ENCODE results near the gene PKHD1.

The PKHD1 gene

DNA sequence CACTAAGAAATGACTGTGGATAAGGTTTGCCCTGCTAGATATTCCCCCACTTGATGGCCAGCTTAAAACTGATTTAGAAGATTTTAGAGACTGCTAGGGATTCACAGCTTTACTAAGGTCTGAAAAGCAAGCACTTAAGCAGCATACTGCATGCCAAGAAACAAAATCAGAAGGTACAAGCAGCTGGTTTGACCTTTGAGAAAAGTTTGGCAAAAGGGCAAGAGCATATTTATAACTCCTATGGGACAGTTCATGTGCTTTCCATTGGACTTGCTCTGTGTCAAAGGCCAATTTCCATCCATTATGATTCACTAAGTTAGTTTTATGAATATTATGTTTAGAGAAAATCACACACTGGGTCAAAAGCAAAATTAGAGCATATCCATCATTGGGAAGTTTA lies 402.8 kb downstream of the PKHD1 start:
- DNase-seq (ENCODE audit: low spot score), result no peak

DNA sequence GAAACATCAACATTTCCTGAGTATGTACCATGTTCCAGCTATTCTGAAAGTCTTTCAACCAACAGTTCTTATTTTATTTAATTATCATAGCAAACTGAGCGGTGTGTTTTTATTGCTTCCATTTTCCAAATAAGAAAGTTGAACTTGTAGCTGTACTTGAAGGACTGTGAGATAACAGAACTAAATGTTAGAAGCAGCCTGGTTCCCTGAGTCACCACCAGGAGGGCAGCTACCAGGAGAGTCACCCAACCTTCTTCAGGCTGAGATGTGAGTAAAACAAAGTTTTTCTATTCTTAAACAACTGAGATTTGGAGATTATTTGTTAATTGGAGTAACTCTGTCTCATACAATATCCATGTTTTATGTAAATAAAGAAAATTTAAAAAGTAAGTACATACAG lies 403.4 kb downstream of the PKHD1 start:
- no peak for DNase-seq (ENCODE audit: low spot score)

DNA sequence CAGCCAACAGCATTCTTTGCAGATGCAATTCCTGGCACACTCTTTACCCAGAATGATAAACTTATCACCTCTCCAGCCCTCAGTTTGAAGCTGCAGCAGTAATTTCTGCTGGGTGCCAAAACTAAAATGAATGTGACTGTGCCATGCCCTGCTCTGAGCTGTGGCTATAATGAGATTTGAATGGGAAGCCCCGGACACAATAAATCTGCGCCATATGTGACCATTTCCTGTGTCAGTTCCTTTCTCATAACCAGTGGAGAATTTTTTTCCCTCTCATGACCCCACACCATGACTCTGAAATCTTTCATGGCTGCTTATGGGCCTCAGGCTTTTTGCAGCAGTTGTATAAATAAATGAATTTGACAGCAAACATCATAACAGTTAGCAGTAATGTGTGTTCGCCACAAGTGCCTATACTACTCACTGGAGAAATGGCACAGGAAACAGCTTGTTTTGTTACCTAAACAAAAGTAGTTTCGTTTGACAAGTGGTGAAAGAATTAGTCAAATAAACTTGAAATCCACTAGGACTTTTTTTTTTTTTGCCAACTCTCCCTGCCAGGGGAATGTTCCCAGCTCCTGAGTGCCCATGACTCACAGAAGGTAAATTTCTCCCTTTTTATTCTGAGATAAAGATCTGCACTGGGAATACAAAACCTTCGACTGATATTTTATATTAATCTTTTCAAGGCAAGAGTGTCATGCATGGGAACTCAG lies 408.4 kb downstream of the PKHD1 start:
- no peak for DNase-seq (ENCODE audit: low spot score)

DNA sequence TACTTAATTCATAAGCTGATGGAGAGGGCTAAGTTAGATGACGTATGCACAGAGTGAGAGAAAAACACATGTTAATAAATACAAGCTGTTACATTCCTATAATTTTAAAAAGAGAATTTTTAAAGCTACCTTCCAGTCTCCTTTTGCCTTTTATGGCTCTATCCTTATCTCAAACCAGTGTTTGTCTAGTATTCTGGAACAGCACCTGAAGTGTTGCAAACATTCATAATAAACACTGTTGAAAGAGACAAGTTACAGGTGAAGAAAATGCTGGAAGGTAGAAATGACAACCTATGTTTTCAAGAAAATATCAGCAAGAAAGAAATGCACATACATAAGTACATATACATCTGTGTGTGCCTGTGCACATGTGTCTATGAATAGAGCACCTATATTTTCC lies 409.1 kb downstream of the PKHD1 start:
- DNase-seq (ENCODE audit: low spot score), result no peak

DNA sequence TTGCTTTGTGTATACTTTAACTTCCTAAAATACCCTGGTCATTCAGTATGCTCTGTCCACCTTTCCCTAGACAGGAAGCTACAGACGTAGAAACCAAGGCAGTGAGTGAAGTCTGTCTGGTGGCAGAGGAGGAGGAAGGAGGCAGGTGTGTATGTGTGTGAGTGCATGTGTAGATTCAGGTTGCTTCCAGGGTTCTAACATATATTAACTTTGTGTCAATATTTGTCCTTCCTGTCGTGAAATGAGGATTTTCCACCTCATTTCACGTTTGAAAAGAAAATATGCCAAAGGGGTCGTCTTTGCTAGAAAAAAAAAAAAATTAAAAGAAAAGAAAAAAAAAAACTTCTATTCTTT lies 411.5 kb downstream of the PKHD1 start:
- DNase-seq (ENCODE audit: low spot score), result no peak

DNA sequence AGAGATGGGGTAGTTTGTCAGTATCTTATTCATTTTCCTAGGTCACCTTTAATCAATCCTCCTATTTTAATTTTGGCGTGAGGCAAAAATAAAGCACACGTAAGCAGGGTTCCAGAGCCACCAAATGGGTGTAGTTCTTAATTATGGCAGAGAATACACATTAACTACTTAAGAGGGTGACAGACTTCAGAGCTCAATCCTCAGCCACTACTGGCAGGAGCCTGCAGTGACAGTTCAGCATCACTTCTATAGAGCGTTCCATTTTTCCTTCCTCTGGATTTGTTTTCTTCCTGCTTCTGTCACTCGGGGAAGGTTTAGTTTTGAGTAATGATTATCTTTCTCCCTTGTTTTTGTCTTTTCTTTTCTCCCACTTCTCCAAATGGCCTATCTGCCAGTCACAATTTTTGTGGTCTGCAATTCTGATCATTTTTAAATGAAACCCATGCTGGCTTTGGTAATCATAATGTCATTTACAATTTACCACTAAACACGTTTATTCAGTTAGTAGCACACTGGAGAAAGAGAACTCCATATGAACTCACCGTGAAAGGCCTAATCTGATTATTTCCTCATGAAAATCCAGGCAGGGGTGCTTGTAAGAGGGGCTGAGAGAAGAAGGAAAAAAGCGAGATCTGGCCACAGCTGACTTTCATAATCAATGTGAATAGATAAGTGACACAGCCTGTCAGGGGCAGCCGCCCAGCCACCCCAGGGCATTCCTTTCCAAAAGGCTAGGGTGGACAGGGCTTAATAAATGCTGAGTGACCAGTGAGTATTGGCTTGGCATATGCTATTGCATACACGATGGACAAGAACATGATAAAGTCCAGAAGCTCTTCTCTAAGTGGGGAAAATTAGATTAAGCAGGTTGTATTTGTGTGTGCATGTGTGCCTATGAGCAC lies 412.1 kb downstream of the PKHD1 start:
- DNase-seq (ENCODE audit: low spot score), result no peak

DNA sequence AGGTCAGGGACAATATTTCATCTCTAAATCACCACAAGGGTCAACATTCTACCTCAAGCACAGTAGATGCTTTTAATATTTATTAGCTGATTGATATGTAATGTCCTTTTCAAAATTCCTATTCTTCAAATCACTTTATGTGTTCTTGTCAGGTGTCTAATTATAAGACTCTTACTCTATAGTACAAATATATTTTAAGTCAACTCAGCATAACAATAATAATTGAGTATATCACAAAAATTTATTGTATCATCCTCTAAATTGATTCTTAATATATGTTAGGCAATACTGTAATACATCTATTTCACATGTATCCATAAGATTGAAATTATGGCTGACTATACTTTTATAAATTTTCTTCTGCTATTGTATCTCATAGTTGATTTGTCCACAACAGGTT lies 423.9 kb downstream of the PKHD1 start:
- DNase-seq (ENCODE audit: low spot score), result no peak

DNA sequence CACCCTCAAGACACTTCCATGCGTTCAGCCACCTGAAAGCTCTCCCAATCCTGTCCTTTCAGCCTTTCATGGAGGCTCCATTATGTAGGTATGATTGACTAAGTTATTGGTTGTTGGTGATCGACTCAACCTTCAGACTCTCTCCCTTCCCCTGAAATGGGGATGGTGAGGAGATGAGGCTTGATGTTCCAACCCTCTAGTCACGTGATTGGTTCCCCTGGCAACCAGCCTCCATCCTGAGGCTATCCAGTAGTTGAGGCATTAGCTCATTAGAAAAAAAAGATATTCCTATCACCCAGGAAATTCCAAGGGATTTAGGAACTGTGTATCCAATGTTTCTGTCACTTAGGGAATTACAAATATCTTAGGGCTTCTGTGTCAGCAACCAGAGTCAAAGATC lies 426.6 kb downstream of the PKHD1 start:
- DNase-seq (ENCODE audit: low spot score), result no peak

DNA sequence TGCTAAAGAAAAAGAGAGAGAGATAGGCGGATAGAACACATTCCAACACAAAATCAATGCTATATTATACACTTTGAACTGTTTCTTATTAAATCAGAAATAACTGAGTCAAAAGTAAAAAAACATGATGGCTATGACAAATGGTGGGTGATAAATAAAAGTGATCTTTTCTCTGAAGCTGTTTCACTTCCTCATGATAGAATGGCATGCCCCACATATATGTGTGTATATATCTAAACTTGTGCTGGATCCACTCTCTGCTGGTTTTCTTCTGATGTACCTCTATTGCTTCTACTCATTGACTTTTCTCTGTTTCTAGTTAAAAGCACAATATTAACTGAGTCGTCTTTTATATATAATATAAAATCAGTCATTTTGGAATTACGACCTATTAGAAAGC lies 429.9 kb downstream of the PKHD1 start:
- no peak for DNase-seq (ENCODE audit: low spot score)

DNA sequence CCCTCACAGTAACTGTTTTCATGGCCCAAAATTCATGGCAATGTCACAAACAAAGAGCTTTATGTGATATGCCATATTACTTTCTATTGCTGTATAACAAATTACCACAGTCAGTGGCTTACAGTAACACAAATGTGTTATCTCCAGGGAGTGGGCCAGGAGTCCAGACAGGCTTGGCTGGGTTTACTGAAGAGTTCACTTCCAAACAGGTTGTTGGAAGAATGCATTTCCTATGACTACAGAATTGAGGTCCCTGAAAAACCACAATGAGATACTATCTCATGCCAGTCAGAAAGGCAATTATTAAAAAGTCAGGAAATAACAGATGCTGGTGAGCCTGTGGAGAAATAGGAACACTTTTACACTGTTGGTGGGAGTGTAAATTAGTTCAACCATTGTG lies 431.9 kb downstream of the PKHD1 start:
- DNase-seq (ENCODE audit: low spot score), result no peak

DNA sequence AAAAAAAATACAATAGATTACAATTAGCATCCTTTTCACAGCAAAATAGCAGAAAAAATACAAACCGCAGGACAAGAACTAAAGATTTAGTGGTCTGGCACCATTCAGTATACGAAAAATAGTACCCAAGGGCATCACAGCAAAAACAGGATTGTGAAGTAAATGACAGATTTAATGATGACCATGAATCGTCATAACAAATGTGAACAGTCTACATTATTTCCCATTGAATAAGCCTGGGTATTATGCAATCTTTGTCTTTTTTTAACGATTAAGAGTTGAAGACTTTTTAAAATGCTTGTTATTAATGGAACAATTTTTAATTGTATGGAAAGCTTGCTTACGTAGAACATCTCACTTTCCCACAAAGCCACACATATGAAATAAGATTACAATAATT lies 432.8 kb downstream of the PKHD1 start:
- no peak for DNase-seq (ENCODE audit: low spot score)

DNA sequence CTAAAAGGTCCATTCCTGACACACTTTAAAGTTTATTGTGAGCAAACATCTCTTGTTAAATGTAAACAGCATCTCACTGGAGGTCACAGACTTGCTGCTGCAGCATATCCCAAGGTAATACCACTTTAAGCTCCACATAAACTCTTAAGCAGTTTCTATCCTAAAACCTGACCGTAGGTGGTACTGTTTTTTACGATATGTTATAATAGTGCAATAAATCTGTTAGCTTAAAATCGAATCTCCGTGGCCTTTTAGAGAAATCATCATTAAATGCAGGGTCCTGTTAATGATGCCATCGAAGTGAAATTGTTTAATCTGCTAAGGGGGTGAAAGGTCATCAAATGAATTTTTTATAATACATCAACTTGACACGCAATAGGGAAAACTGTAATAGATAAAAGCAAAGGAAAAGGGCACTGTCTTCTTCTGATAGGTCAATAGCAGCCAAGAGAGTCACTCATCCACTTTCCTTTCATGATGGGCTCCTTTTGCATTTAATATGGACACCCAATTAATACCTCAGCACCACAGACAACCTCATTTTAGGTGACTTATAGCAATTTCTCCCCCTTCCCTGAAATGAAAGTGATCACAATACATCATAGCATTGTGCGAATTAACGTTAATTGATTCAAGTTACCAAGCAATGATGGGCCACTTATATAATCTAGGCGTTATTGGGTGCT lies 436.1 kb downstream of the PKHD1 start:
- DNase-seq (ENCODE audit: low spot score), result no peak

DNA sequence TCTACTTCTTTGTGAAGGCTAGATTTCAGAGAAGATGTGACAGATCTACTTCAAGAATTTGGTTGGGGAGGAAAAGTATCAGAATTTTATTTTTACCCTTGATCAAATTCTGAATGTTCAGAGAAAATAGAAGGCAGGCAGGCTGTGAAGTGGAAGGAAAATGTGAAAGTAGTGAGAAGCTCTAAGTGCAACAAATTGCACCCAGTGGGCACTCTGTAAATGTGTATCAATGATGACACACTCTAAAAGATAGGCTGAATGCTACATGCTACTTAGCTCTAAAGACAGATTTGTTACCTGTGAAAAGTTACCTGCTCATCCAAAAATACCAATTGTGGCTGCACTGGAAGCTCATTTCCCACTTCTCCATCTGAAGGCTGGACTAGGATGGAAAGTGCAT lies 438.6 kb downstream of the PKHD1 start:
- no peak for DNase-seq (ENCODE audit: low spot score)

DNA sequence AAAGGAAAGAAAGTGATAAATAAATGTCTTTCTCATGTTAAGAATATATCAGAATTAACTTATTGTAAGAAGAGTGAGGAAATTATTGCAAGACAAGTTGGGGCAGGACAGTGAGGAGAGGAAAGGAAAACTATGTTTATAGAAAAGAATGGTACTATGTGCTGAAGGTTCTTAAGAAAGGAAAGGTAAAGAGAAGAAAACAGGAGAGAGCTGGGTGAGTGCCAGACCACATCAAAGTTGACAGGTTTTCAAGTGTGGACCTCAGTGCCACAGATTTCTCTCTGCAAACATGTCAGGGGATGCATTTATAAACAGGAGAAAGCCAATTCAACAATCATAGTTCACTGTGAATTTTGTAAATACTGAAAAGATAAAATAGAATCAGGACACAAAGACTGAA lies 439.2 kb downstream of the PKHD1 start:
- DNase-seq (ENCODE audit: low spot score), result no peak

DNA sequence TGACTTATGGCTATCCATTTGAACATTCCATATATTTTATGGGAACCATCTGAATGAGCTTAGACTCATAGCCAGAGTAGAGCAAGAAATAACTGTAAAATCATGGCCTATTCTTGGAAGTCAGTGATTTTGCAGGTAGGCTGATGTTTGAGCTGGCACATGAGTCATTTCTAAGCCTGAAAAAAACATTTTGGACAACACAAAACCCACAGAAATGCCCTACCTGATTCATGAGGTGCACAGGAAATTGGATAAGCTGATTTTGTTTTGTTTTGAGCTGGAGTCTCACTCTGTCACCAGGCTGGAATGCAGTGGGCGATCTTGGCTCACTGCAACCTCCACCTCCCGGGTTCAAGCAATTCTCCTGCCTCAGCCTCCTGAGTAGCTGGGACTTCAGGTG lies 443.0 kb downstream of the PKHD1 start:
- no peak for DNase-seq (ENCODE audit: low spot score)

DNA sequence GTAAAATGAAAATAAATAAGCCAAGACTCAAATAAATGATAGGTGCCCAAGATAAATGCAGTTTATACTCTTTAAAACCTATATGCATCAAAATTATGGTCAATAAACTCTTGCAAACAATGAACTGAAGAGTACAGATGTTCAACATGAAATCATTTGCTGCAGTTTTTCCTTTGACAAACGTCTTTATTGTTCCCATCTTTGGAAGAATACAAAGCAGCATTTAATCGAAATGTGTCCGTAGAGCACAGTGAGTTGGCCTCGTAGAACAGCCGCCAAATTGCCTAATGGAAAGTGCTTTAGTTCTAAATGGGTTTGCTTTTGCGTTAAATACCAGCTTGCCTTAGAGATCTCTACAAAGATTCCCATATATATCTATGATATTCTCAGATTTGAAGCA lies 447.4 kb downstream of the PKHD1 start:
- DNase-seq (ENCODE audit: low spot score), result no peak

DNA sequence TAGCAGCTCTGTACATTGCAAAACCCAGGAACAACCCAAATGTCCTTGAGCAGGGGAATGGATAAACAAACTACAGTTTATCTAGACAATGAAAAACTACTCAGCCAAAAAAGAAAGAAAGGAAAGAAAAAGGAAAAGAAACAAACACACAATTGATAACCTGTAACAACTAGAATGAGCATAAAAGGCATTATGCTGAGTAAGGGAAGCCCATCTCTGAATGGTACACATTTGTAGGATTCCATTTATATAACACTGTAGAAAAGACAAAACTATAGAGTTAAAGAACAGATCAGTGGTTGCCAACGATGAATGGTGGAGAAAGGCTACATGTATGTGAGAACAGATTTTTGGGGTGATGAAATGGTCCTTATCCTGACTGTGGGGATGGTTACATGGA lies 454.0 kb downstream of the PKHD1 start:
- DNase-seq (ENCODE audit: low spot score), result no peak

DNA sequence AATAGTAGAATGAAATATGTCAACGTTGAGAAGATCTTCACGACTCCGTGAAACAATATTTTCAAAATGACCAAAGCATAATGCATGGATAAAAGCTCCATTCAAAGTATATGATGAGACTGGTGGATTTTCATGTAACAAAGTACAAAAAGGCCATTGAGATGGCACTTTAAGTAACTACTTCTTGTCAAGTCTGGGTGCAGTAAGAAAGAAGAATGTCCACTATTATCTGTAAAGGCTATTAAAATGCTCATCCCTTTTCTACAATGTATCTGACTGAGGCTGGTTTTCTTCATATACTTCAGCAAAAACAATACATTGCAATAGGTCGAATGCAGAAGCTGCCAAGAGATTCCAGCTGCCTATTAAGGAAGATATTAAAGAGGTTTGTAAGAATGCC lies 457.4 kb downstream of the PKHD1 start:
- no peak for DNase-seq (ENCODE audit: low spot score)

DNA sequence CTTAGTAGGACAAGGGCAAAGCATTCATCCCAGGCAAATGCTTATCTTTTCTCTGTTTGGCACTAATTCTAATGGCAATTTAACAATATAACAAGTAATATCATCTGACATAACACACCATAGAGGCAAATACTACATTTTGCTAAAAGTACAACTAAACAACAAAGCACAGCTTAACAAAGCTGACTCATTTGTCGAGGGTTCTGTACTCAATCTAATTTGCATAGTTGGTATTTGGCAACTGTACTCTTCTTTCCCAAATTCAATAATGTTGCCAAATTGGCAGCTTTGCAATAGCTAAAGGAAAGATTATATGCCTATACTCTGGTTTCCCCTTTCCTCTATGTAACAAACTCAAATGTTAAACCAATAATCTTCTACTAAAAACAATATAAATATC lies 461.0 kb downstream of the PKHD1 start:
- no peak for DNase-seq (ENCODE audit: low spot score)

DNA sequence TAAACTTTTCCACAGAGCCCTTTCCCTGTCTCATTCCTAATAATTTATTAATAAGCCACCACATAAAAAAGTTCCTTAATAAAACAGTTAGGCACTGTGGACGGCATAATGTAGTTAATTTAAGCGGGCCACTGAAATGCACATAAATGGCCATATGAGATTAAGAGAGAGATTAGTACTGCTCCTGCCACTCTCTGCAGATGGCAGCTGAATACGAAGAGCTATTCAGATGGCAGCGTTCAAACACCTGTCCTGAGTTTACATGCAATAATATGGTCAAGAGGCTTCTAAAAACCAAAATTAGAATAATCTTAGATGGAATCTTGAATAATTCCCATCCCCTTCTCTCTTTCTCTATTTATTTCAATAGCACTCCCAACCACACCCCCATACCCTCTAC lies 461.8 kb downstream of the PKHD1 start:
- no peak for DNase-seq (ENCODE audit: low spot score)

DNA sequence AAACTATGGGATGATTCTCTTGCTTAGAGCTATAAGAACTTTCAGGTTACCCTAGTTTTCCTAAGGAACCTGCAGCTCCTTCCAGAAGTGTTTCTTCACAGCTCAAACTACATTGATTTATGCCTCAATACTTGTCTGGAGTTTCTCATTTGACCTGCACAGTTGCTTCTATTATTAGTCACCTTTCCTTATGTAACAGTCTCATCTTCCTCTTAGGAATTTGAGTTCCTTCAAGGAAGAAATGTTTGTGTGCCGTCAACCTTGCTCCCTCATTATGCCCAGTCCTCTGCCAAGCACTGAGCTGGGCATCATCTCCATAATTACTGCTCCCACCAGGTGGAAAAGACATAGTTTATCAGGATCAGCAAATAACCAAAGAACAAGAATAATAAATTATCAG lies 466.4 kb downstream of the PKHD1 start:
- no peak for DNase-seq (ENCODE audit: low spot score)

DNA sequence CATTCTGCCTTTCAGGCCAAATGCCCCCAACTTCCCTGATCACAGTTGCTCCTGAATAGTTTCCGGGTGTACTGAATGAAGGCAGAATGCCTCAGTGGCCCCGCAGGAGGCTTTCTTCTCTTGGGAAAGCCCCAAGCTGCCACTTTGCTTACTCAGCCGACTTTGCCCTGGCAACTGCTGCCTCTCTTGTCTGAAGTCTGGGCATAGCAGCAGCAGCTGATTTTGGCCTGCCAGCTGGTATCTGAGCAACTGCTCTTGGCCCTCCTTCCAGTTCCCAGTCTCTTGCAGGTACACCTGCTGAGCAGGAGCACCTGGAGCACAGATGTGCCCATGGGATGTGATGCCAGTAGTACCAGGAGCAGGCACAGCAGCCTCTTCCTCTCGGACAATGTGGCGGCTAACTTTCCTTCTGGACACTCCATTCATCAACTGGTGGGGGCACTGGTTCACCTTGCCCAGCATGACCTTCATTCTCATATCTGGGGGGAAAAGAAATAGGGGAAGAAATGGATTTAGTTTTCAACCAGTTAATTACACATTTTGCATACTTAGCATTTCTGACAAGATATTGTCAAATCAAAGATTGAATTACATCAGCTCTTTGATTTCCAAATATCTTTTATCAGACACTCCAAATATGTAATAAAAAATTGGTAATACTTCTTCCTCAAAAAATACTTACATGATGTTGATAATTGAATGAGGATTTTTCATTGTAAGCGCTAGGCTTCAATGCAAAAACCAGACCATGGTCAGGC lies 468.2 kb downstream of the PKHD1 start:
- no peak for DNase-seq (ENCODE audit: low spot score)
